ENCODE measurements around the gene LRRC74B.
"Not testable (repeated sequence)": the region's sequence is repeated elsewhere in the genome, so short reads cannot be mapped to it uniquely, and the experiment has no call there.

Gene LRRC74B

DNA sequence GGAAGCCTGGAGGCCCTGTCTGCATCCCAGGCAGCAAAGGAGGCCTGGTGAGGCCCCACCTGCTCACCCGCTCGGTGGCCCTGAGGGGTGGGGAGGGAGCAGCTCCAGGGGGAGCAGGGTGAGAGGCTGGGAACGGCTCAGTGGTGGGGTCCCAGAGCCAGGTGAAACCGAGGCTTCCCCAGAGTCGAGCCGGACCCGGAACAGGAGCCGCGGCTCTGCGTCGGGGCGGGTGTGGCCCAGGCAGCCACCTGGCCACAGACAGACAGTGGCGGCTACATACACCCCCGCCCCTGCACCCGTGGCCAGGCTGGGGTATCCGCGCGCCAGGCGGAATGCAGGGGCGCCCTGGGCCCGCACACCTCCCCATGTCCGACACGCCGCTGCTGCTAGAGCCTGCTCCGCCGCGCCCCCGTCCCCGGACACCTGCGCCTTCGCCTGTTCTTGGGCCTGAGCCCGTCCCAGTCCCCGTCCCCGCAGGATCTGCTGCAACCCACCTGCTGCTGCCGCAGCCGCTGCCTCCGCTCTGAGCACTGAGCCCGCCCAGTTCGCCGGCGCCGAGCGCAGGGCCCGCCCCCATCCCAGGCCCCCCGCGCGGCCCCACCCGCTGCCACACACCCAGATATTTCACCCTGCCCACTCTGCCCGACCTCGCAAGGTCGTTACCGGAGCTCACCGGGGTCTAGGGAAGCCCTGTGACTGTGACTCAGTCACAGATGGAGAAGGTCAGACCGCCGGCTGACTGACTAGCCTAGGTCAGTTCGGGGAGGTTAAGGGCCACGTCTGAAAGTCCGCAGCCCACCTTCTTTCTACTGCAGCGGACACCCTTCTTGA lies 13.5 kb upstream of the LRRC74B start, which contains the start of gene SLC7A4:
Gene SLC7A4, minus strand, starts transcription at position 525 of the 831 bp plus-strand sequence. CDS start 749 bp downstream, outside the sequence.
- DNase-seq (ENCODE audit: low read depth) = no peak

GRCh38 chr22:21032868-21033688 lies 12.7 kb upstream of the LRRC74B start:
- no peak for DNase-seq (ENCODE audit: low read depth)

GRCh38 chr22:21033895-21034294 lies 11.9 kb upstream of the LRRC74B start:
- DNase-seq (ENCODE audit: low read depth) = no peak

GRCh38 chr22:21034989-21035388 lies 10.8 kb upstream of the LRRC74B start:
- no peak for DNase-seq (ENCODE audit: low read depth)

GRCh38 chr22:21038405-21038804 lies 7.3 kb upstream of the LRRC74B start:
- DNase-seq (ENCODE audit: low read depth) = no peak

GRCh38 chr22:21039158-21039557 lies 6.6 kb upstream of the LRRC74B start:
- DNase-seq (ENCODE audit: low read depth) = not testable (repeated sequence)

- no peak for DNase-seq (ENCODE audit: low read depth)
These were observed 3.8 kb upstream of the LRRC74B start for GRCh38 chr22:21041937-21042336.

DNA sequence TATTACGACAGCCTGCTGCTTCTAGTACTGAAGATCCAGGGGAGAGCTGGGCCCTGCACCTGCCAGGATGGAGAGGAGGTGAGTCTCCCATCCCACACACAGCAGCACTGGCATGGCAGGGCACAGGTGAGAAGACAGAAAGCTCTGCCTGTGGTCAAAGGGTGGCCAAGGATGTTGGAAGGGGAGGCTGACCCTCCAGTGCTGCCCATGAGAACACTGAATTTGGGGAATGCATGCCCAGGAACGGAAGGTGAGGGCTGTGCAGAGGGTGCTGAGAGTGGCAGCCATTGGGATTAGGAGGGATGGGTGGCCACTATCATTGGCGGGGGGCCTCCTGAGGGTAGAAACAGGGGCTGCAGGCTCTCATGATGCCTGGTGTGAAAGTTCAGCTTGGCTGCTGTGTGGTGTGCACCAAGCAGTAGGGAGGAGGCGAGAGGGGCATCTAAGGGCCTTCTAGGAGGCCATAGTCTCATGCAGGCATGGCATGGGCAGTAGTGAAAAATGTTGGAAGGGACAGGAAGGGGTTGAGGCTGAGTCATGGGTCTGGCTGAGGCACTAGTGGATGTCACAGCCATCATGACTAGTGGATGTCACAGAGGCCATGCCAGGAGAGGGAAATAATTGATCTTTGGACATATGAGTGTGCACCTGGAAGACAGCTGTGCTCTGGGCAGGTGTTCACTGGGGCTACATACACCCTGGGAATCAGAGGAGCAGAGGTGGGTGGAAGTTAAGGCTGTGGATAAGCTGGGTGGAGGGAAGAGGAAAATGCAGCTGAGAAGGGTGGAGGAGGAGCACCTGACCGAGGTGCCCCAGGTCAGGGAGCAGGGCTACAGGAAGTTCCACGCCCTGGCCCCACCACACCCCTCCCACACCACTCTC lies 2.5 kb upstream of the LRRC74B start:
- DNase-seq (ENCODE audit: low read depth) = no peak

GRCh38 chr22:21043860-21044535 lies 1.7 kb upstream of the LRRC74B start:
- no peak for DNase-seq (ENCODE audit: low read depth)

- peak; percentile 41 for DNase-seq (ENCODE audit: low read depth)
These were observed 688 bp upstream of the LRRC74B start for GRCh38 chr22:21044931-21045584.

- DNase-seq (ENCODE audit: low read depth) = no peak
These were observed 1.4 kb downstream of the LRRC74B start for GRCh38 chr22:21047035-21047661.

DNA sequence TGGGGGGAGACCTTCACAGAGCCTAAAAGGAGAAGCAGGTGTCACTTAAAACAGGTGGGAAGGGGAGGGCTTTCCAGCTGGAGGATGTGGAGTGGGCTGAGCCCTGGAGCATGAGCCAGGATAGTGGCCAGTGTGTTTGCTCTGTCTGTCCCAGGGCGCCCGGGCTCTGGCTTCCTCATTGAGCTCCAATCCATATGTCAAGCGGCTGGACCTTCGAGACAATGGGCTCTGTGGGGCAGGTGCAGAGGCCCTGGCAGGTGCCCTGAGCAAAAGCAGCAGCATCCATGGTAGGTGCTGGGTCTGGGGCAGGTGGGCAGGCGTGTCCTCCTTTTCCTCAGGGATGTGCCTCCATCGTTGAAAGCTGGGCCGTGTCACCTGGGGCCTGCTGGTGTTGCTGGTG lies 2.0 kb downstream of the LRRC74B start:
- DNase-seq (ENCODE audit: low read depth) = no peak

DNA sequence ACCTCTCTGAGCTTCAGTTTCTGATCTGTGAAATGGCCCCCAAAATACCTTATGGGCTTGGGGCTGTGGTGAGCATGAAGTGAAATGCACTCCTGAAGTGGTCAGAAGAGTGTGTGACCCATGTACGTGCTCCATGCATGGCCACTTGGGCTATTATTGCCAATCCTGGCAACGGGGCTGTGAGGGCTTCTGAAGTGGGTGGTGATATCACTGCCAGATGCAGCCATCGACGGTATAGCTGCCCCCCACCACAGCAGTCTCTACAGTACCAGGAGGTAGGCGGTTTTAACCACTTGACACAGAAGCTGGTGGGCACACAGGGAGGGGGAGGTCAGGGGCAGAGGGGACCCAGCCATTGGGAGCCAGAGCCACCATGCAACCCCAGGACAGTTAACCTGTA lies 2.7 kb downstream of the LRRC74B start:
- not testable (repeated sequence) for DNase-seq (ENCODE audit: low read depth)

DNA sequence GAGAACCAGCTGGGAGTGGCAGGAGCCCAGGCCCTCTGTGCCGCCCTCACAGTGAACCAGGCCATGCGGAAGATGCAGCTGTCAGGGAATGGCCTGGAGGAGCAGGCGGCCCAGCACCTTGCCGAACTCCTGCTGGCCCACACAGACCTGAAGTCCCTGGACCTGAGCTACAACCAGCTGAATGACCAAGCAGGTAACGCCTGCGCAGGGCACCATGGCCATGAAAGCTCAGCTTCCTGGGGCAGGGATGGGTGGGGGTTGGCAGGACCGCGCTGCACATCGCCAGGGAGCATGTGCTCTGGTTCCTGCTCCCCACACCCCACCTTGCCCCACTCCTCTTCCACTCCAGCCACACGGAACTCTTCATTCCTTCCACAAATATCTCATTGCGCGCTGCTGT lies 3.2 kb downstream of the LRRC74B start:
- DNase-seq (ENCODE audit: low read depth) = not testable (repeated sequence)

DNA sequence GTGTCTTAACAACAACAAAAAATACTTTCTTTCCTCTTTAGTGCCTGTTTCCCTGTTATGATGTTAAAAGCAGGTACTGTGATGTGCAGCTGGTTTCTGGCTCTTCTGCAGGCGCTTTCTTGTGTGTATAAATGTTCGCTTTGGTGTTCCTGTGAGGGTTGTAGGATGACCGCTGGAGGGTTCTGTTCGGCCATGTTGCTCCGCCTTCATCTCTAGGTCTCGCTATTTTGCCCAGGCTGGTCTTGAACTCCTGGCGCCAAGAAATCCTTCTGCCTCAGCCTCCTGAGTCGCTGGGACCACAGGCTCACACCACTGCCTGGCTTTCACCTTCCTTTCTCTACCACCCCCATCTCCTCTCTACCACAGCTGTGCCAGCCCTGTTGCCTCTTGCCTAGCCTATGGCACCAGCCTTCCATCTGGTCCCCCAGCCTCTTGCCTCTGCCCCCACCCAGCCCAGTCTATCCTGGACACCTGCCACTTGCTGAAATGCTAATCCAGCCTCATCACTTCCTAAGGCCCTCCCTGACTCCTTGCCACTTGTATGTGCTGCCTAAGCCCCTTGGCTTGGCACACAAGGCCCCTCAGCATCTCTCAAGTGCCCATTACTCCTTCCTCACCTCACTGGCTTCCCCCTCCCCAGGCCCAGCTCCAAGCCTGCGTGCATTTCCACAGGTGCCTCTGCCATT lies 5.5 kb downstream of the LRRC74B start:
- DNase-seq (ENCODE audit: low read depth) = no peak

DNA sequence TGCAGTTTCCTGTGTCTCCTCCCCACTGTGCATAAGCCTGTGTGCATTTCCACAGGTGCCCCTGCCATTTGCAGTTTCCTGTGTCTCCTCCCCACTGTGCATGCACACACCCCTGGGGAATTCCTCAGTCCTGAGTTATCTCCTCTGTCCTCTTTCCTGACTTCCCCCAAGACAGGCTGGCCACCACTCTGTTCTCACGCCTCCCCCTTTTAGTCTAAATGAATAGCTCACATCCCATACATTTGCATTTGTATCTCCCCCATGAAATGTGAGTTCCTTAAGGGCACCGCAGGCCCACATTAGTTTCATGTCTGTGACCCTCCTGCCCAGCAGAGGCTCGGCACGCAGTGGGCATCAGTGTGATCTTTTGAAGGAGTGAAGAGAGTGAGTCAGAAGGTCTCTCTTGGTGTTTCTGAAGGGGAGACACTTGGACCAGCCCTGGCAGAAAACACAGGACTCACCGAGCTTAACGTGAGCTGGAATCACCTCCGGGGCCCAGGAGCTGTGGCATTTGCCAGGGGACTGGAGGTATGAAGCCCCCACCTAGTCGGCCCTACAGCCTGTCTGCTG lies 6.2 kb downstream of the LRRC74B start:
- DNase-seq (ENCODE audit: low read depth) = no peak

GRCh38 chr22:21052715-21053459 lies 7.1 kb downstream of the LRRC74B start:
- no peak for DNase-seq (ENCODE audit: low read depth)

GRCh38 chr22:21054046-21054713 lies 8.4 kb downstream of the LRRC74B start:
- DNase-seq (ENCODE audit: low read depth) = no peak

Data from GM04504 (cell line).